Activated CD4-positive, alpha-beta T cell treated with anti-CD3 and anti-CD28 coated beads, Interleukin-2, amount 10 ng/mL, durations not matched to agents 7 days and 5 days (primary cell): Measurements from ENCODE around the gene SERTAD3. TPM values are rescaled to one million over a fixed set of nuclear protein-coding genes. Genes with fewer than 3 reads are reported as not detected.
"Not testable (repeated sequence)": the region's sequence is repeated elsewhere in the genome, so short reads cannot be mapped to it uniquely, and the experiment has no call there.

Experiments
- CTCF ChIA-PET: fragments of 350-600 bp; sonication (Branson Sonifier 250); formaldehyde crosslinking; loops from one replicate; lab custom pipeline; 2021; ENCODE audit warnings: antibody characterized with exemption; lab: Charles Lee
- POLR2A ChIA-PET: fragments of 350-600 bp; sonication (Branson Sonifier 250); formaldehyde crosslinking; loops from one replicate; lab custom pipeline; 2021; ENCODE audit warnings: antibody characterized with exemption; lab: Charles Lee
- DNase-seq: peaks from one replicate; pipeline ENCODE4 v3.0.0-alpha.2; 2020
- H3K27ac Mint-ChIP-seq: one replicate; pipeline ENCODE4 v1.8.0; 2021; ENCODE audit warnings: mild to moderate bottlenecking, moderate library complexity, mixed read lengths
- H3K27me3 Mint-ChIP-seq: one replicate; pipeline ENCODE4 v1.8.0; 2021; ENCODE audit warnings: mixed read lengths
- H3K36me3 Mint-ChIP-seq: one replicate; pipeline ENCODE4 v1.8.0; 2021; ENCODE audit warnings: low read depth, mixed read lengths
- H3K4me1 Mint-ChIP-seq: one replicate; pipeline ENCODE4 v1.8.0; 2021; ENCODE audit warnings: mixed read lengths
- H3K4me3 Mint-ChIP-seq: one replicate; pipeline ENCODE4 v1.8.0; 2021; ENCODE audit warnings: mild to moderate bottlenecking, moderate library complexity, mixed read lengths
- H3K9me3 Mint-ChIP-seq: one replicate; pipeline ENCODE4 v1.8.0; 2021; ENCODE audit warnings: mixed read lengths
- total RNA-seq, 2 experiments: library from RNA; stranded (reverse); gene quantifications; one replicate each; pipeline ENCODE4 v1.2.3, GENCODE V29; 2021

Gene SERTAD3
- total RNA-seq, 2 experiments from 2014 or later, result 10.6 to 10.9 TPM

- CTCF ChIA-PET, result interaction anchor here (0.6 to 5.5 kb wide), 10 partner anchors 10 to 1732 kb away, joined by 3 to 35 read pairs (median 5); partner anchors contain the start of gene TTC9B
- peaks cover 19% of the 10 kb centered on the region for H3K27me3 Mint-ChIP-seq
- H3K36me3 Mint-ChIP-seq, result peaks cover 6% of the 10 kb centered on the region
- POLR2A ChIA-PET, result no interaction called here
- peaks cover 34% of the 10 kb centered on the region for H3K4me1 Mint-ChIP-seq
- H3K4me3 Mint-ChIP-seq, result peak overlapping the region; percentile 85
- H3K9me3 Mint-ChIP-seq, result no peaks in the 10 kb centered on the region
- H3K27ac Mint-ChIP-seq, result peak overlapping the region; percentile 82
- peak; percentile 69 for DNase-seq
Measured at GRCh38 chr19:40466219-40466984, 22.3 kb upstream of the SERTAD3 start.

DNA sequence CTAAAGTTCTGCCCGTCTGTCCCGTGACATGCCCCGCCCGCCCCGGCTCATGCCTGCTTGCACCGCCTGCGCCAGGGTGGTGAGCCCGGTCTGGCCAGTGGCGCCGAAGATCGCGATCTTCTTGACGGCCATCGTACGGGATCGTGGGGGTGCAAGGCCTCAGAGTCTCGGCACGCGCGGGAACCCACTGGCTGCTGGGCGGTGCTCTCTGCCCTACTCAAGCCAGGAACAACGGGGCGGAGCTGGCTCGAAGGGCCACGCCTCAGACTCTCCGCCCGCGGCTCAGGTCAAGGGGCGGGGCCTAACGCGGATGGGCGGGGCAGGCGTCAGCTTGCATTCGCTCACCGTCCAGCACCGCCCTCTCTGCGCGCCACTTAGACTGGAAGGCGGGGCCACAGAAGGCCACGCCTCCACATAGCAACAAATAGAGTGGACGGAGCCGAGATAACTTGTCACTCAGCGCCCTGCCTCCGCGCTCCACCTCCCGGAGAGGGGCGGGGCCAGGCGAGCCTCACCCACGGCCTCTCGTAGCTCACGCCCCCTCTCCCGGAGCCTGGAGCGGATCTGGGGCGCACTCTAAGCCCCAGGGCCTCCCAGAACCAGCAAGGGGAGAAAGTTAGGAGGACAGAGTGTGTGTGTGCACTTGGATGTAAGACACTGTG, 21.6 kb upstream of the SERTAD3 start, which contains the start of gene BLVRB:
Gene BLVRB (minus strand): TSS at position 189 of the 662 bp plus-strand sequence. CDS start 57 bp downstream, at position 132.
- POLR2A ChIA-PET, result no interaction called here
- peak; percentile 99 for DNase-seq
- Mint-ChIP-seq H3K4me1 (peaks cover 36% of the 10 kb centered on the region), H3K36me3 (peaks cover 6% of the 10 kb centered on the region), H3K27me3 (peaks cover 19% of the 10 kb centered on the region), H3K9me3 (no peaks in the 10 kb centered on the region), H3K4me3 (peak within 1 kb of the TSS; percentile 85), H3K27ac (peak within 1 kb of the TSS; percentile 87)
- CTCF ChIA-PET, result interaction anchor here (0.6 to 5.5 kb wide), 14 partner anchors 11 to 1731 kb away, joined by 3 to 35 read pairs (median 4); partner anchors contain the start of gene TTC9B

- Mint-ChIP-seq H3K4me1 (peaks cover 36% of the 10 kb centered on the region), H3K27me3 (peaks cover 19% of the 10 kb centered on the region), H3K36me3 (peaks cover 6% of the 10 kb centered on the region), H3K4me3 (peak overlapping the region; percentile 85), H3K27ac (peak overlapping the region; percentile 87), H3K9me3 (no peaks in the 10 kb centered on the region)
- ChIA-PET CTCF (interaction anchor here (0.6 to 5.5 kb wide), 16 partner anchors 9 to 674 kb away, joined by 3 to 35 read pairs (median 3); no protein-coding TSS in a partner anchor), POLR2A (no interaction called here)
- DNase-seq, result peak; percentile 40
Measured at GRCh38 chr19:40465025-40465556, 21.0 kb upstream of the SERTAD3 start.

GRCh38 chr19:40464059-40465024, 20.2 kb upstream of the SERTAD3 start:
- POLR2A ChIA-PET, result interaction anchor here (0.7 to 1.0 kb wide), 2 partner anchors 9 to 24 kb away, joined by 3 read pairs; no protein-coding TSS in a partner anchor
- DNase-seq, result peak; percentile 69

GRCh38 chr19:40463587-40464037, 19.5 kb upstream of the SERTAD3 start:
- H3K9me3 Mint-ChIP-seq, H3K36me3 Mint-ChIP-seq, DNase-seq, H3K4me3 Mint-ChIP-seq, H3K27ac Mint-ChIP-seq: not testable (repeated sequence)
- peaks cover 36% of the 10 kb centered on the region for H3K4me1 Mint-ChIP-seq
- POLR2A ChIA-PET, result interaction anchor here (1.0 kb wide), 1 partner anchor 9 kb away, joined by 3 read pairs; no protein-coding TSS in a partner anchor
- peaks cover 18% of the 10 kb centered on the region for H3K27me3 Mint-ChIP-seq
- CTCF ChIA-PET, result interaction anchor here (0.5 to 5.5 kb wide), 13 partner anchors 10 to 335 kb away, joined by 3 to 35 read pairs (median 3); partner anchors contain the start of genes EGLN2 and SERTAD1

More at GRCh38 chr19:40464059-40465024, 20.2 kb upstream of the SERTAD3 start:
- peak overlapping the region; percentile 85 for H3K4me3 Mint-ChIP-seq
- CTCF ChIA-PET, result interaction anchor here (0.5 to 5.5 kb wide), 22 partner anchors 10 to 673 kb away, joined by 3 to 35 read pairs (median 3); partner anchors contain the start of genes EGLN2 and SERTAD1
- peaks cover 36% of the 10 kb centered on the region for H3K4me1 Mint-ChIP-seq
- no peaks in the 10 kb centered on the region for H3K9me3 Mint-ChIP-seq
- H3K27me3 Mint-ChIP-seq, result peaks cover 19% of the 10 kb centered on the region
- peaks cover 6% of the 10 kb centered on the region for H3K36me3 Mint-ChIP-seq
- peak overlapping the region; percentile 87 for H3K27ac Mint-ChIP-seq

- POLR2A ChIA-PET, result no interaction called here
- Mint-ChIP-seq H3K36me3 (peaks cover 6% of the 10 kb centered on the region), H3K27me3 (peaks cover 6% of the 10 kb centered on the region), H3K4me3 (no peak overlapping the region), H3K4me1 (peaks cover 32% of the 10 kb centered on the region), H3K27ac (no peak overlapping the region), H3K9me3 (no peaks in the 10 kb centered on the region)
- CTCF ChIA-PET, result interaction anchor here (5.5 kb wide), 1 partner anchor 8 kb away, joined by 35 read pairs; no protein-coding TSS in a partner anchor
- no peak for DNase-seq
Measured at GRCh38 chr19:40461669-40462221, 17.6 kb upstream of the SERTAD3 start.

DNA sequence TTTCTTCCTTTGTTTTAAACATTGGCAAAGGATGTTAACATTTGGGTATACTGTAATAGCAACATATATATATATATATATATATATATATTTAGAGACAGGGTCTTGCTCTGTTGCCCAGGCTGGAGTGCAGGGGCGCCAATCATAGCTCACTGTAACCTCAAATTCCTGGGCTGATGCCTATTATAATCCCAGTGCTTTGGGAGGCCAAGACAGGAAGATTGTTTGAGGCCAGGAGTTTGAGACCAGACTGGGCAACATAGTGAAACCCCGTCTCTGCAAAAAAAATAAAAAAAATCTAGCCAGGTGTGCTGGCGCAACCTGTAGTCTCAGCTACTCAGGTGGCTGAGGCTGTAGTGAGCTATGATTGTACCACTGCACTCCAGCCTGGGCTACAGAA, 16.1 kb upstream of the SERTAD3 start:
- DNase-seq, result no peak
- no peak overlapping the region for H3K4me3 Mint-ChIP-seq
- H3K36me3 Mint-ChIP-seq, result no peaks in the 10 kb centered on the region
- H3K9me3 Mint-ChIP-seq, result no peaks in the 10 kb centered on the region
- peaks cover 18% of the 10 kb centered on the region for H3K4me1 Mint-ChIP-seq
- no peaks in the 10 kb centered on the region for H3K27me3 Mint-ChIP-seq
- POLR2A ChIA-PET, result no interaction called here
- CTCF ChIA-PET, result interaction anchor here (1.1 kb wide), 1 partner anchor 9 kb away, joined by 3 read pairs; no protein-coding TSS in a partner anchor
- H3K27ac Mint-ChIP-seq, result no peak overlapping the region

DNA sequence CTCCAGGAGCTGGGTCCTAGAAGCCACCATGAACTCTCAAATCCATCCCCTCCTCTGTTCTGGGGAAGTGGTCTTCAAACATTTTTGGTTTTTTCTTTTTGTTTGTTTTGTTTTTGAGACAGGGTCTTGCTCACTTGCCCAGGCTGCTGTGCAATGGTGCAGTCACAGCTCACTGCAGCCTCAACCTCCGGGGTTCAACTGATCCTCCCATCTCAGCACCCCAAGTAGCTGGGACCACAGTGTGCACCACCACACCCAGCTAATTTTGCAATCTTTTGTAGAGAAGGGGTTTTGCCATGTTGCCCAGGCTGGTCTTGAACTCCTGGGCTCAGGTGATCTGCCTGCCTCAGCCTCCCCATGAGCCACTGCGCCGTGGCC, 14.5 kb upstream of the SERTAD3 start:
- Mint-ChIP-seq H3K27me3 (no peaks in the 10 kb centered on the region), H3K36me3 (no peaks in the 10 kb centered on the region), H3K9me3 (no peaks in the 10 kb centered on the region), H3K4me1 (peaks cover 7% of the 10 kb centered on the region), H3K4me3 (no peak overlapping the region), H3K27ac (no peak overlapping the region)
- ChIA-PET POLR2A (no interaction called here), CTCF (no interaction called here)
- no peak for DNase-seq

DNA sequence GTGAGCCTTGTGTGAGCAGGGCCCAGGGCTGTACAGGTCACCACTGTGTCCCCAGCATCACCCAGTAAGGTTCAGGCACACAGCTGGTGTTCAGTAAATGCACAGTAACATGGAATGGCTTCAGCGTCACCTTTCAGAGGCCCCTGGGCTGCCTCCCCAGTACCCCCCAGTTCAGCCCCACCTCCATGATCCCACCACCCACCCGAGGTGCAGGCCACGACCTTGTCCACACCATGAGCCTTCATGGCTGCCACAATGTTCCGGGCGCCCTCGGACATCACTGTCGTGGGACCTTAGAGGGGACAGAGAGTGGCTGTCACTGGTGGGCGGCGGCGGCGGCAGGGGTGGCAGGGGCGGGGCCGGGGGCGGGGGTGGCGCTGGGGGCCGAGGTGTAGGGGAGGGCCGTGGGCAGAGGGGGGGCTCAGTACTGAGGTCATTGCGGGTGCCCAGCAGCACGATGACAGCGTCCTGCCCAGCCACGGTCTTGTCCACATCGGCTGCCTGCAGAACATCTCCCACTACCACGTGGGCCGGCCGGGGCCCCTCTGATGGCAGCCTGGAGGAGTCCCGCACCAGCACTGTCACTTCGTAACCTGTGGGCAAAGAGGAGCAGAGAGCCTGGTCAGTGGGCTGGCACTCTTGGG, 13.9 kb upstream of the SERTAD3 start:
- Mint-ChIP-seq H3K27me3 (no peaks in the 10 kb centered on the region), H3K4me3 (no peak overlapping the region), H3K36me3 (no peaks in the 10 kb centered on the region), H3K4me1 (peaks cover 7% of the 10 kb centered on the region), H3K27ac (no peak overlapping the region), H3K9me3 (no peaks in the 10 kb centered on the region)
- ChIA-PET CTCF (no interaction called here), POLR2A (no interaction called here)
- no peak for DNase-seq

DNA sequence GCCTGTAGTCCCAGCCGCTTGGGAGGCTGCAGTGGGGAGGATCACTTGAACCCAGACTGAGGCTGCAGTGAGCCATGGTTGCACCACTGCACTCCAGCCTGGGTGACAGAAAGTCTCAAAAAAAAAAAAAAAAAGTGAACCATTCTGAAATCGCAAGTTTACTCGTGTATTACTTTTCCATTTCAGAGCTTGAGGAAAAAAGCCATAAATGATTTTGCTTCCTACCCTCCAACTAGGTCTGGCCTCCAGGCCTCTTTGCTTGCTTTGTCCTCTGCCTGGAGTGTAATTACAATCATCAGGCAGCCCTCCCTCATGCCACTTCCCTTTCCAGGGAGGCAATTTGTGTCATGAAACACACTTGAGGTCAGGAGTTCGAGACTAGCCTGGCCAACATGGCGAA, 12.9 kb upstream of the SERTAD3 start:
- CTCF ChIA-PET, result interaction anchor here (0.6 to 1.5 kb wide), 3 partner anchors 10 to 25 kb away, joined by 3 read pairs; no protein-coding TSS in a partner anchor
- no peak overlapping the region for H3K27ac Mint-ChIP-seq
- H3K27me3 Mint-ChIP-seq, result no peaks in the 10 kb centered on the region
- POLR2A ChIA-PET, result no interaction called here
- no peak for DNase-seq
- peaks cover 6% of the 10 kb centered on the region for H3K4me1 Mint-ChIP-seq
- no peaks in the 10 kb centered on the region for H3K9me3 Mint-ChIP-seq
- H3K4me3 Mint-ChIP-seq, result no peak overlapping the region
- H3K36me3 Mint-ChIP-seq, result no peaks in the 10 kb centered on the region

DNA sequence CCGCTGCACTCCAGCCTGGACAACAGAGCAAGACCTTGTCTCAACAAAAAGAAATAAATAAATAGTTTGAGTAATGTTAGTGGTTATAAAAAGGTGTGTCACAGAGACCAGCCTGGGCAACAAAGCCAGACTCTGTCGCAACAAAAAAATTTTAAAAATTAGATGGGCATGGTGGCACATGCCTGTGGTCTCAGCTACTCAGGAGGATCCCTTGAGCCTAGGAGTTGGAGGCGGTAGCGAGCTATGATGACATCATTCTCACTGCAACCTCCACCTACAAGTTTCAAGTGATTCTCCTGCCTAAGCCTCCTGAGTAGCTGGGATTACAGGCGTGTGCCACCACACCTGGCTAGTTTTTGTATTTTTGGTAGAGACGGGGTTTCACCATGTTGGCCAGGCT, 9.8 kb upstream of the SERTAD3 start:
- H3K4me3 Mint-ChIP-seq, POLR2A ChIA-PET, H3K36me3 Mint-ChIP-seq, H3K9me3 Mint-ChIP-seq, H3K4me1 Mint-ChIP-seq, H3K27me3 Mint-ChIP-seq, DNase-seq: not testable (repeated sequence)
- CTCF ChIA-PET, result interaction anchor here (1.3 to 5.8 kb wide), 2 partner anchors 10 to 33 kb away, joined by 4 to 35 read pairs; partner anchors contain the start of genes BLVRB and SPTBN4
- H3K27ac Mint-ChIP-seq, result peak overlapping the region; percentile 9
